Mesenchymal stem cell (in vitro differentiated cells and primary cell): ENCODE measurements around the gene PPFIA4. TPM values are rescaled to one million over a fixed set of nuclear protein-coding genes. Genes with fewer than 3 reads are reported as not detected.
A peak's percentile ranks its signal among the peaks of the same experiment; 100 is the strongest.

ENCODE experiments used
- DNase-seq: peaks from one replicate; pipeline ENCODE4 v3.0.0-alpha.2; 2013
- H2AFZ ChIP-seq: one replicate; pipeline ENCODE4 v1.6.1; 2013; ENCODE audit warnings: low read depth, mild to moderate bottlenecking, control low read depth, inconsistent platforms, low read length, moderate library complexity
- H2AK5ac ChIP-seq: 2 replicates; pipeline ENCODE4 v1.6.1; 2013; ENCODE audit warnings: low read length, moderate library complexity, mild to moderate bottlenecking, inconsistent platforms; ENCODE audit not compliant: severe bottlenecking
- H2BK120ac ChIP-seq: one replicate; pipeline ENCODE4 v1.6.1; 2013; ENCODE audit warnings: low read depth, mild to moderate bottlenecking, inconsistent platforms, low read length, moderate library complexity
- H2BK12ac ChIP-seq, 2 experiments: one replicate each; pipeline ENCODE4 v1.6.1; 2013; ENCODE audit warnings: inconsistent platforms in 2 of 2, low read length in 2 of 2, mild to moderate bottlenecking in 2 of 2, moderate library complexity in 2 of 2, control low read depth in 1 of 2
- H2BK15ac ChIP-seq: one replicate; pipeline ENCODE4 v1.6.1; 2013; ENCODE audit warnings: mild to moderate bottlenecking, low read depth, inconsistent platforms; ENCODE audit not compliant: poor library complexity, severe bottlenecking
- H2BK5ac ChIP-seq: 2 replicates; pipeline ENCODE4 v1.6.1; 2013; ENCODE audit warnings: low read depth, mild to moderate bottlenecking, low read length, control low read depth, inconsistent platforms; ENCODE audit not compliant: poor library complexity, severe bottlenecking
- H3K14ac ChIP-seq, 2 experiments: one replicate each; pipeline ENCODE4 v1.6.1; 2013; ENCODE audit warnings: inconsistent platforms in 2 of 2, low read length in 2 of 2, control low read depth in 1 of 2, mild to moderate bottlenecking in 1 of 2, moderate library complexity in 1 of 2
- H3K18ac ChIP-seq, 2 experiments: one replicate each; pipeline ENCODE4 v1.6.1; 2013; ENCODE audit warnings: inconsistent platforms in 2 of 2, low read length in 2 of 2, control low read depth in 1 of 2, low read depth in 1 of 2, mild to moderate bottlenecking in 1 of 2
- H3K23ac ChIP-seq, 2 experiments: one replicate each; pipeline ENCODE4 v1.6.1; 2013; ENCODE audit warnings: inconsistent platforms in 2 of 2, low read length in 2 of 2, mild to moderate bottlenecking in 2 of 2, moderate library complexity in 2 of 2, control low read depth in 1 of 2
- H3K27ac ChIP-seq: 2 replicates; pipeline ENCODE4 v1.5.1; 2013; ENCODE audit warnings: mild to moderate bottlenecking, moderate library complexity, low read length, control low read depth, inconsistent platforms; ENCODE audit not compliant: poor library complexity, severe bottlenecking
- H3K27me3 ChIP-seq, 2 experiments: 2 replicates each; pipeline versions ENCODE4 v1.6.1 to v1.7.0; 2013; ENCODE audit warnings: low read length in 2 of 2, mild to moderate bottlenecking in 2 of 2, moderate library complexity in 2 of 2, control low read depth in 1 of 2, inconsistent platforms in 1 of 2; ENCODE audit not compliant: control insufficient read depth in 1 of 2, insufficient read depth in 1 of 2
- H3K36me3 ChIP-seq, 2 experiments: 2 replicates each; pipeline versions ENCODE4 v1.6.1 to v1.7.0; 2013; ENCODE audit warnings: low read length in 2 of 2, control low read depth in 1 of 2, inconsistent platforms in 1 of 2, low read depth in 1 of 2, mild to moderate bottlenecking in 1 of 2; ENCODE audit not compliant: insufficient read depth in 2 of 2, control insufficient read depth in 1 of 2
- H3K4ac ChIP-seq, 2 experiments: one replicate each; pipeline ENCODE4 v1.6.1; 2013; ENCODE audit warnings: inconsistent platforms in 2 of 2, low read length in 2 of 2, mild to moderate bottlenecking in 2 of 2, moderate library complexity in 2 of 2, control low read depth in 1 of 2, low read depth in 1 of 2
- H3K4me1 ChIP-seq: 2 replicates; pipeline ENCODE4 v1.6.1; 2013; ENCODE audit warnings: low read depth, low read length, control low read depth; ENCODE audit not compliant: control insufficient read depth, insufficient read depth
- H3K4me2 ChIP-seq: 2 replicates; pipeline ENCODE4 v1.6.1; 2013; ENCODE audit warnings: low read length, mild to moderate bottlenecking, inconsistent platforms; ENCODE audit not compliant: poor library complexity, severe bottlenecking
- H3K4me3 ChIP-seq, 2 experiments: 2 replicates each; pipeline versions ENCODE4 v1.5.1 to v1.7.0; 2013; ENCODE audit warnings: low read length in 2 of 2, mild to moderate bottlenecking in 2 of 2, control low read depth in 1 of 2, low read depth in 1 of 2; ENCODE audit not compliant: insufficient read depth in 1 of 2
- H3K79me1 ChIP-seq: replicated peaks from 2 replicates; pipeline ENCODE4 v1.6.1; 2013; ENCODE audit warnings: mild to moderate bottlenecking, control low read depth, low read length, inconsistent platforms; ENCODE audit not compliant: poor library complexity, severe bottlenecking
- H3K9ac ChIP-seq: 2 replicates; pipeline ENCODE4 v1.7.0; 2013; ENCODE audit warnings: mild to moderate bottlenecking, low read length, moderate library complexity
- H3K9me3 ChIP-seq: 2 replicates; pipeline ENCODE4 v1.7.0; 2013; ENCODE audit warnings: mild to moderate bottlenecking, low read length; ENCODE audit not compliant: control insufficient read depth
- H4K8ac ChIP-seq: one replicate; pipeline ENCODE4 v1.6.1; 2013; ENCODE audit warnings: inconsistent platforms, mild to moderate bottlenecking, low read length, moderate library complexity
- H4K91ac ChIP-seq: one replicate; pipeline ENCODE4 v1.6.1; 2013; ENCODE audit warnings: mild to moderate bottlenecking, low read length, inconsistent platforms
- WGBS: methylation state at CpG from one replicate; pipeline ENCODE4 v1.1.7; 2013; ENCODE audit warnings: mixed read lengths; 5-methylcytosine and 5-hydroxymethylcytosine counted together
- polyA plus RNA-seq, 2 experiments: library from polyadenylated mRNA; stranded (reverse); fragments of 200-250 nt; gene quantifications; one replicate each; pipeline ENCODE4 v1.2.3, GENCODE V29; 2013

Gene PPFIA4
- 0.66 TPM for polyA plus RNA-seq (2013, experiment 1 of 2)
- 1.1 TPM for polyA plus RNA-seq (2013, experiment 2 of 2)

GRCh38 chr1:203026031-203026665 lies at the start of gene PPFIA4:
TSS of gene PPFIA4 (plus strand) at chr1:203026491. CDS start at chr1:203039009, 12,518 bp downstream.
- Histone ChIP-seq H3K4me1 (peaks cover 12% of the 10 kb centered on the region), H3K4me3 (peak within 1 kb of the TSS; percentile 59 to 86), H3K79me1 (no peaks in the 10 kb centered on the region), H3K18ac (peak within 1 kb of the TSS; percentile 56 to 79), H4K91ac (peak within 1 kb of the TSS; percentile 73), H2BK15ac (peak within 1 kb of the TSS; percentile 31), H3K9ac (peak within 1 kb of the TSS; percentile 87), H3K9me3 (no peaks in the 10 kb centered on the region), H2BK120ac (peak within 1 kb of the TSS; percentile 27), H3K36me3 (peaks cover 9 to 47% of the 10 kb centered on the region in 2 experiments), H2BK5ac (no peak within 1 kb of the TSS), H3K27ac (no peak within 1 kb of the TSS), H2AK5ac (peak within 1 kb of the TSS; percentile 32), H2BK12ac (peak within 1 kb of the TSS; percentile 13 to 23), H3K27me3 (peaks cover 4 to 35% of the 10 kb centered on the region in 2 experiments), H3K4ac (peak within 1 kb of the TSS; percentile 9 to 87), H3K4me2 (peak within 1 kb of the TSS; percentile 96), H3K14ac (peak within 1 kb of the TSS in 1 of 2 experiments; percentile 85), H4K8ac (peak within 1 kb of the TSS; percentile 97), H3K23ac (peak within 1 kb of the TSS in 1 of 2 experiments; percentile 2), H2AFZ (peak within 1 kb of the TSS; percentile 79)
- whole genome bisulfite sequencing = 13% methylated on average over 52 of the region's 52 CpGs
- peak; percentile 74 for DNase-seq

- no peak overlapping the region for H3K23ac ChIP-seq
- H3K14ac ChIP-seq = no peak overlapping the region
- no peak overlapping the region for H2BK15ac ChIP-seq
- no peak overlapping the region for H2AFZ ChIP-seq
- DNase-seq = no peak
- H3K4ac ChIP-seq = no peak overlapping the region
- no peak overlapping the region for H3K27ac ChIP-seq
- WGBS = 79% methylated on average over 3 of the region's 3 CpGs
- H3K9me3 ChIP-seq = no peaks in the 10 kb centered on the region
- H3K4me1 ChIP-seq = no peaks in the 10 kb centered on the region
- no peak overlapping the region for H4K8ac ChIP-seq
- no peak overlapping the region for H3K4me3 ChIP-seq
- no peaks in the 10 kb centered on the region for H3K36me3 ChIP-seq
- H3K79me1 ChIP-seq = no peaks in the 10 kb centered on the region
- no peak overlapping the region for H3K18ac ChIP-seq
- H4K91ac ChIP-seq = no peak overlapping the region
- H2BK12ac ChIP-seq = no peak overlapping the region
- no peak overlapping the region for H2BK5ac ChIP-seq
- H2BK120ac ChIP-seq = no peak overlapping the region
- no peak overlapping the region for H3K9ac ChIP-seq
- H3K27me3 ChIP-seq = peaks cover 46 to 57% of the 10 kb centered on the region in 2 experiments
- no peak overlapping the region for H2AK5ac ChIP-seq
- H3K4me2 ChIP-seq = no peak overlapping the region
Observed at GRCh38 chr1:202976633-202977032, 49.7 kb upstream of the PPFIA4 start.

GRCh38 chr1:202979459-202979858 lies 46.8 kb upstream of the PPFIA4 start:
- Histone ChIP-seq H3K4me2 (no peak overlapping the region), H2AFZ (no peak overlapping the region), H3K27ac (no peak overlapping the region), H2BK12ac (no peak overlapping the region), H3K4me1 (no peaks in the 10 kb centered on the region), H2BK5ac (no peak overlapping the region), H3K4me3 (no peak overlapping the region), H4K8ac (no peak overlapping the region), H3K18ac (no peak overlapping the region), H3K23ac (no peak overlapping the region), H4K91ac (no peak overlapping the region), H3K27me3 (peaks cover 43 to 47% of the 10 kb centered on the region in 2 experiments), H3K79me1 (no peaks in the 10 kb centered on the region), H2BK120ac (no peak overlapping the region), H3K4ac (no peak overlapping the region), H3K36me3 (no peaks in the 10 kb centered on the region), H3K9ac (no peak overlapping the region), H2BK15ac (no peak overlapping the region), H3K14ac (no peak overlapping the region), H2AK5ac (no peak overlapping the region), H3K9me3 (no peaks in the 10 kb centered on the region)
- WGBS = 81% methylated on average over 2 of the region's 2 CpGs
- DNase-seq = no peak

- no peak overlapping the region for H3K27ac ChIP-seq
- no peak overlapping the region for H2BK12ac ChIP-seq
- H3K79me1 ChIP-seq = no peaks in the 10 kb centered on the region
- H3K18ac ChIP-seq = no peak overlapping the region
- no peak overlapping the region for H3K14ac ChIP-seq
- H3K27me3 ChIP-seq = peaks cover 39 to 45% of the 10 kb centered on the region in 2 experiments
- H3K23ac ChIP-seq = no peak overlapping the region
- no peaks in the 10 kb centered on the region for H3K4me1 ChIP-seq
- H3K4me3 ChIP-seq = no peak overlapping the region
- no peak overlapping the region for H2AFZ ChIP-seq
- no peaks in the 10 kb centered on the region for H3K9me3 ChIP-seq
- no peak overlapping the region for H2AK5ac ChIP-seq
- no peak overlapping the region for H4K91ac ChIP-seq
- H2BK15ac ChIP-seq = no peak overlapping the region
- no peak overlapping the region for H2BK120ac ChIP-seq
- H2BK5ac ChIP-seq = no peak overlapping the region
- no peaks in the 10 kb centered on the region for H3K36me3 ChIP-seq
- H3K4ac ChIP-seq = no peak overlapping the region
- no peak overlapping the region for H3K4me2 ChIP-seq
- no peak for DNase-seq
- WGBS = 92% methylated on average over 2 of the region's 2 CpGs
- H4K8ac ChIP-seq = no peak overlapping the region
- no peak overlapping the region for H3K9ac ChIP-seq
Observed at GRCh38 chr1:202981939-202982338, 44.4 kb upstream of the PPFIA4 start.
